ENCODE data around the gene ARFRP1. TPM values are rescaled to one million over a fixed set of nuclear protein-coding genes. Genes with fewer than 3 reads are reported as not detected.

ARFRP1 gene
- total RNA-seq, 1 experiment from 2014 or later, result 42.7 TPM

DNA sequence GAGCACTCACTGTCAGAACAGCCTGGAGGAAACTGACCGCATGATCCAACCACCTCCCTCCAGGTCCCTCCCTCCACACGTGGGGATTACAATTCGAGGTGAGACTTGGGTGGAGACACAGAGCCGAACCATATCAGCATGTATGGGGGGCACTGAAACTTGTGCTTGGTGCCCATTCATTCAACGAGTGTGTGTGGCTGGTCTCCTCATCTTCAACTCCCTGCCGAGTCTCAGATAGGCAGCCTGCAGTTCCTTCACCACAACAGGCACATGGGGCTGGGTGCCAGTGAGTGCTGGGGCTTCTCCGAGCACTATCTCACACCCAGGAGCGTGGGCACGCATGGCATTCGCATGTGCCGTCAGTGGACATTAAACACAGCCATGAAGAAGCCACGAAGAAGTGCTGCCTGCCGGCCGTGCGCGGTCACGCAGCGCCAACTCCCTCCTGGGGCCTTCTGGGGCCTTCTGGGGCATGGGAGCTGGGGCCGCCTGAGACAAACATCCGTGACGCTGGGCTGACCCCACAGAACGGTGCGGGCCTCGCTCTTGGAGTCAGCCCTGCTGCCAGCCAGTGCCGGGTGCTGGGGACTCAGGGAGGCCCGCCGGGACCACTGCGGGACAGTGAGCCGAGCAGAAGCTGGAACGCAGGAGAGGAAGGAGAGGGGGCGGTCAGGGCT, 50.4 kb downstream of the ARFRP1 start:
- Mint-ChIP-seq H3K4me1 (peaks cover 19 to 28% of the 10 kb centered on the region in 2 experiments), H3K27ac (peak overlapping the region in 2 of 3 experiments; percentile 95 to 98; a peak in 6 of 7 replicates), H3K27me3 (ENCODE audit: low read depth) (no peaks in the 10 kb centered on the region), H3K36me3 (ENCODE audit: insufficient read depth in 1 of 3, low read depth in 3 of 3) (peaks cover 6 to 24% (median 21%) of the 10 kb centered on the region in 3 experiments; a peak in 6 of 7 replicates), H3K4me3 (peak overlapping the region; percentile 95 to 97), H3K9me3 (no peaks in the 10 kb centered on the region)
- no peak overlapping the region for H3K9ac ChIP-seq (ENCODE audit: extremely low read depth, insufficient read length, low read length)
- no peaks in the 10 kb centered on the region for H3K79me2 ChIP-seq (ENCODE audit: insufficient read depth, low read length)
- TF ChIP-seq, protein P1, sequence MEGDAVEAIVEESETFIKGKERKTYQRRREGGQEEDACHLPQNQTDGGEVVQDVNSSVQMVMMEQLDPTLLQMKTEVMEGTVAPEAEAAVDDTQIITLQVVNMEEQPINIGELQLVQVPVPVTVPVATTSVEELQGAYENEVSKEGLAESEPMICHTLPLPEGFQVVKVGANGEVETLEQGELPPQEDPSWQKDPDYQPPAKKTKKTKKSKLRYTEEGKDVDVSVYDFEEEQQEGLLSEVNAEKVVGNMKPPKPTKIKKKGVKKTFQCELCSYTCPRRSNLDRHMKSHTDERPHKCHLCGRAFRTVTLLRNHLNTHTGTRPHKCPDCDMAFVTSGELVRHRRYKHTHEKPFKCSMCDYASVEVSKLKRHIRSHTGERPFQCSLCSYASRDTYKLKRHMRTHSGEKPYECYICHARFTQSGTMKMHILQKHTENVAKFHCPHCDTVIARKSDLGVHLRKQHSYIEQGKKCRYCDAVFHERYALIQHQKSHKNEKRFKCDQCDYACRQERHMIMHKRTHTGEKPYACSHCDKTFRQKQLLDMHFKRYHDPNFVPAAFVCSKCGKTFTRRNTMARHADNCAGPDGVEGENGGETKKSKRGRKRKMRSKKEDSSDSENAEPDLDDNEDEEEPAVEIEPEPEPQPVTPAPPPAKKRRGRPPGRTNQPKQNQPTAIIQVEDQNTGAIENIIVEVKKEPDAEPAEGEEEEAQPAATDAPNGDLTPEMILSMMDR (conservative IDR thresholded peaks at IDR 0.05), result no peak
- no peaks in the 10 kb centered on the region for H3K9me3 ChIP-seq (ENCODE audit: control insufficient read depth, low read depth, low read length)
- H3K56ac ChIP-seq (ENCODE audit: insufficient read length, low read depth, low read length), result no peak overlapping the region
- no peaks in the 10 kb centered on the region; the same call in 1 of the 2 replicates for H3K4me1 ChIP-seq (ENCODE audit: insufficient read depth, low read length)
- no peak overlapping the region for H4K91ac ChIP-seq (ENCODE audit: insufficient read length, low read depth, low read length)
- no peaks in the 10 kb centered on the region; the same call in 1 of the 2 replicates for H3K27me3 ChIP-seq (ENCODE audit: insufficient read depth, low read length)
- H3K23ac ChIP-seq (ENCODE audit: insufficient read length, low read depth, low read length), result no peak overlapping the region
- H2AFZ ChIP-seq (ENCODE audit: low read length), result no peak overlapping the region
- peaks cover 11% of the 10 kb centered on the region for H3K23me2 ChIP-seq (ENCODE audit: insufficient read length, low read depth, low read length, poor library complexity, severe bottlenecking)
- DNase-seq, result no peak
- H4K5ac ChIP-seq (ENCODE audit: insufficient read length, low read depth, low read length), result no peak overlapping the region
- no peak overlapping the region for H3K18ac ChIP-seq (ENCODE audit: insufficient read length, low read depth, low read length)
- no peak overlapping the region for H2BK15ac ChIP-seq (ENCODE audit: low read depth, low read length)
- no peak overlapping the region; the same call in 1 of the 2 replicates for H3K14ac ChIP-seq (ENCODE audit: insufficient read depth, low read length)
- no CpG with 5 or more reads among the region's 31 CpGs for WGBS (ENCODE audit: extremely low coverage, insufficient read length, low lambda C conversion rate)
- no peak overlapping the region for H3T11ph ChIP-seq (ENCODE audit: low read length)
- H3K27ac ChIP-seq (ENCODE audit: insufficient read length, low read depth, low read length), result no peak overlapping the region
- peak overlapping the region; percentile 30 for H2BK12ac ChIP-seq (ENCODE audit: insufficient read length, low read depth, low read length)
- H3K79me1 ChIP-seq (ENCODE audit: insufficient read depth, low read depth, low read length, poor library complexity, severe bottlenecking), result no peaks in the 10 kb centered on the region
- H4K8ac ChIP-seq (replicated peaks; ENCODE audit: insufficient read length, low read depth, low read length), result no peak overlapping the region
- H2BK20ac ChIP-seq (ENCODE audit: low read depth, low read length, poor library complexity, severe bottlenecking), result no peak overlapping the region
- H3K4me2 ChIP-seq (ENCODE audit: insufficient read depth, insufficient read length, low read length), result peak overlapping the region; percentile 80
- H2BK5ac ChIP-seq (ENCODE audit: insufficient read length, low read length), result no peak overlapping the region
- no peaks in the 10 kb centered on the region for H4K20me1 ChIP-seq (ENCODE audit: control insufficient read depth, insufficient read depth, insufficient read length)
- H2AK5ac ChIP-seq (ENCODE audit: insufficient read length, low read length), result no peak overlapping the region
- no peak overlapping the region for H2BK120ac ChIP-seq (ENCODE audit: low read depth, low read length, poor library complexity, severe bottlenecking)
- H3K4ac ChIP-seq (ENCODE audit: low read depth, low read length), result no peak overlapping the region
